HepG2 (cell line): Measurements from ENCODE around the gene SERINC4. TPM values are rescaled to one million over a fixed set of nuclear protein-coding genes. Genes with fewer than 3 reads are reported as not detected.

Experiments used
- HMGA1 ChIP-seq: sonication (generic); formaldehyde crosslinking; conservative IDR thresholded peaks from 2 replicates; pipeline ENCODE4 v1.4.0; 2020; ENCODE audit warnings: missing genetic modification reagents
- IKZF4 ChIP-seq: sonication (generic); formaldehyde crosslinking; IDR thresholded peaks from 2 replicates; pipeline ENCODE4 v1.5.1; 2020; ENCODE audit warnings: borderline replicate concordance, mild to moderate bottlenecking, low read depth, missing genetic modification reagents; ENCODE audit errors: not compliant biosample characterization
- KAT7 ChIP-seq: IDR thresholded peaks from 2 replicates; pipeline ENCODE4 v1.6.1; 2018; ENCODE audit warnings: borderline replicate concordance, missing compliant biosample characterization
- KLF13 ChIP-seq: sonication (generic); formaldehyde crosslinking; IDR thresholded peaks from 2 replicates; pipeline ENCODE4 v1.4.0; 2020; ENCODE audit warnings: mild to moderate bottlenecking, missing genetic modification reagents
- MATR3 ChIP-seq: sonication (generic); formaldehyde crosslinking; IDR thresholded peaks from 2 replicates; pipeline ENCODE4 v1.4.0; 2020; ENCODE audit warnings: missing genetic modification reagents
- MED8 ChIP-seq: sonication (generic); formaldehyde crosslinking; IDR thresholded peaks from 2 replicates; pipeline ENCODE4 v1.8.1; 2023; ENCODE audit warnings: mild to moderate bottlenecking, missing genetic modification reagents; ENCODE audit not compliant: insufficient replicate concordance
- MEIS2 ChIP-seq: sonication (generic); formaldehyde crosslinking; IDR thresholded peaks from 2 replicates; pipeline ENCODE4 v1.9.0; 2021; ENCODE audit warnings: mild to moderate bottlenecking, missing genetic modification reagents
- MIER2 ChIP-seq: IDR thresholded peaks from 2 replicates; pipeline ENCODE4 v1.6.1; 2016; ENCODE audit warnings: missing biosample characterization, missing genetic modification reagents
- PLRG1 ChIP-seq: fragments of 450-650 bp; conservative IDR thresholded peaks from 2 replicates; pipeline ENCODE4 v1.6.1; 2016
- POLR2A ChIP-seq, 2 experiments: IDR thresholded peaks; 2 replicates each; pipeline ENCODE4 v1.6.1; 2011; ENCODE audit warnings: low read depth in 2 of 2, low read length in 2 of 2, mild to moderate bottlenecking in 1 of 2, moderate library complexity in 1 of 2; ENCODE audit not compliant: insufficient read depth in 1 of 2
- SETDB1 ChIP-seq: sonication (generic); formaldehyde crosslinking; IDR thresholded peaks from 2 replicates; pipeline ENCODE4 v1.5.1; 2020; ENCODE audit warnings: missing genetic modification reagents, mild to moderate bottlenecking, borderline replicate concordance
- SRY ChIP-seq: sonication (generic); formaldehyde crosslinking; IDR thresholded peaks from 2 replicates; pipeline ENCODE4 v1.8.0; 2022; ENCODE audit warnings: mild to moderate bottlenecking, missing genetic modification reagents
- TOPORS ChIP-seq: sonication (generic); formaldehyde crosslinking; IDR thresholded peaks from 2 replicates; pipeline ENCODE4 v1.8.0; 2023; ENCODE audit warnings: mild to moderate bottlenecking, missing genetic modification reagents
- ZBTB3 ChIP-seq: sonication (generic); formaldehyde crosslinking; IDR thresholded peaks from 2 replicates; pipeline ENCODE4 v1.4.0; 2020; ENCODE audit warnings: low read depth, mild to moderate bottlenecking, moderate library complexity, missing genetic modification reagents, borderline replicate concordance
- ZFP36 ChIP-seq: fragments of 150-350 bp; IDR thresholded peaks from 2 replicates; pipeline ENCODE4 v1.6.1; 2018; ENCODE audit warnings: borderline replicate concordance, low read length, low read depth; ENCODE audit not compliant: partially characterized antibody
- ZNF644 ChIP-seq: IDR thresholded peaks from 2 replicates; pipeline ENCODE4 v1.6.1; 2016; ENCODE audit warnings: low read depth
- ZNF773 ChIP-seq: sonication (generic); formaldehyde crosslinking; IDR thresholded peaks from 2 replicates; pipeline ENCODE4 v1.4.0; 2020; ENCODE audit warnings: missing genetic modification reagents, borderline replicate concordance
- polyA plus RNA-seq, 8 experiments: library from polyadenylated mRNA; depleted of rRNA in 3 of 8; stranded (reverse) in 7 of 8; unstranded in 1 of 8; fragments of >200 nt; fragmentation: Illumina TruSeq in 4 of 8; extraction: Trizol in 4 of 8; gene quantifications; 2 replicates each; pipeline versions ENCODE4 v1.2.1 to v1.2.3, GENCODE V29; 2011 to 2016; ENCODE audit warnings: low read depth in 4 of 8, missing spikeins in 1 of 8, mixed read lengths in 1 of 8; ENCODE audit not compliant: insufficient read depth in 1 of 8
- total RNA-seq, 5 experiments: library from RNA; depleted of rRNA; stranded (reverse); fragments of >200 nt; fragmentation: Illumina TruSeq; extraction: Trizol; gene quantifications; 2 replicates each; pipeline ENCODE4 v1.2.3, GENCODE V29; 2016; ENCODE audit warnings: low read depth in 1 of 5
- TF ChIP-seq, protein P1 (sequence below): sonication (generic); formaldehyde crosslinking; IDR thresholded peaks from 2 replicates; pipeline ENCODE4 v1.9.0; 2021; ENCODE audit warnings: mild to moderate bottlenecking, missing genetic modification reagents
- TF ChIP-seq, protein P2 (sequence below): sonication (generic); formaldehyde crosslinking; IDR thresholded peaks from 2 replicates; pipeline ENCODE4 v1.4.0; 2020; ENCODE audit warnings: missing genetic modification reagents
- TF ChIP-seq, protein P3 (sequence below): sonication (generic); formaldehyde crosslinking; IDR thresholded peaks from 2 replicates; pipeline ENCODE4 v1.9.0; 2021; ENCODE audit warnings: missing genetic modification reagents, borderline replicate concordance

The SERINC4 gene
- total and polyA plus RNA-seq, 2 of the 13 experiments (the other 11 are each of a cell fraction or from before 2014, with no cell fraction given) = not detected

DNA sequence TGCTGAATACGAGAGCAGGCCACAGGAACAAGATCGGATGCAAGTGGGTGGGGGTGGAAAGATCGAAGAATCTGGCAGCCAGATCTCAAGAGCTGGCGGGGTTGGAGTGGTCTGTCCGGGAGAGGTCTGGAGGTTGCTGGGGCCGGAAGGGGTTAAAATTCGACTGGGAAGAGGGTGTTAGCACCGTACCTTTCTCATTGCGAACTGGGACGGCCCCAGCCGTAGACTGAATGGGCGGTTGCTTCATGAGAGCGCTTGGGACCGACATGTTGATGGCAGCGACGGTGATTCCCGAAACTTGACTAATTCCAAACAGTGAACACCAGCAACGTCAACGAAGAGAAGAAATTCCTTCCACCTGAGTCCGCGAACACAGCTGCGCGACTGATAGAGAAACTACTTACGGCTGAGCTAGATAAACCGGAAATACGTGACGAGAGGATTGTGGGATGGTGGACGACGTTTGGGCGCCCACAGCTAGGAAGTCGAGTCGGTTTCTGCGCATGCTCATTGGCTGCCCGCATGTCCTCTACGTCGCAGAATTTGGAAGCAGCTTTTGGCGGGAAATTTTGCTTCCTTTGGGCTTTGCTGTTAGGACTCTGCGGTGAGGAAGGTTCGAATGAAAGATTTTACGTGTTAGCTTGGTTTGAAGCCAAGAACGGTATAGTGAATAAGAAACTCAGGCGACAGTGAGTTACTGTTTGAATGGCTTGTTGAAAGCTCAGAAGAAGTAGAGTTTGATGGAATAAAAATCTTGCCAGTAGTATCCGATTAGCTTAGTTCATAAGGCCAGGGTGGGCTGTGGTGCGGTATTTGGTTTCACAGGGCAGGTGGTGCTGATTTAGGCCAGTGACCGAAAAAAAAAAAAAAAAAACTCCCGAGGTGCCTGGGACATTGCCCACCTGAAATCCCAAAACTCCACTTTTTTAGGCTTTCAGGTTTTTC, 24.6 kb upstream of the SERINC4 start, which contains the start of gene MFAP1 (continued):
- TF ChIP-seq ZBTB3 (CRISPR knock-in tag) (no peak), KAT7 (CRISPR knock-in tag) (0 out of 2 replicates have a peak, but pooled peaks have one; percentile 48), IKZF4 (no peak), KLF13 (CRISPR knock-in tag) (no peak), MIER2 (CRISPR knock-in tag) (no peak), ZFP36 (no peak), SRY (no peak), ZNF644 (no peak), MED8 (CRISPR knock-in tag) (no peak), POLR2A (IDR thresholded peaks at IDR 0.05; ENCODE audit: insufficient read depth in 1 of 2, low read depth in 2 of 2, low read length in 2 of 2) (peak; percentile 93 to 94), SETDB1 (CRISPR knock-in tag) (no peak), ZNF773 (no peak; the same call in 1 of the 2 replicates), TOPORS (CRISPR knock-in tag) (0 out of 2 replicates have a peak, but pooled peaks have one; percentile 48), MATR3 (CRISPR knock-in tag) (no peak), HMGA1 (CRISPR knock-in tag) (no peak), MEIS2 (CRISPR knock-in tag) (no peak), PLRG1 (no peak)
- TF ChIP-seq, protein P1, sequence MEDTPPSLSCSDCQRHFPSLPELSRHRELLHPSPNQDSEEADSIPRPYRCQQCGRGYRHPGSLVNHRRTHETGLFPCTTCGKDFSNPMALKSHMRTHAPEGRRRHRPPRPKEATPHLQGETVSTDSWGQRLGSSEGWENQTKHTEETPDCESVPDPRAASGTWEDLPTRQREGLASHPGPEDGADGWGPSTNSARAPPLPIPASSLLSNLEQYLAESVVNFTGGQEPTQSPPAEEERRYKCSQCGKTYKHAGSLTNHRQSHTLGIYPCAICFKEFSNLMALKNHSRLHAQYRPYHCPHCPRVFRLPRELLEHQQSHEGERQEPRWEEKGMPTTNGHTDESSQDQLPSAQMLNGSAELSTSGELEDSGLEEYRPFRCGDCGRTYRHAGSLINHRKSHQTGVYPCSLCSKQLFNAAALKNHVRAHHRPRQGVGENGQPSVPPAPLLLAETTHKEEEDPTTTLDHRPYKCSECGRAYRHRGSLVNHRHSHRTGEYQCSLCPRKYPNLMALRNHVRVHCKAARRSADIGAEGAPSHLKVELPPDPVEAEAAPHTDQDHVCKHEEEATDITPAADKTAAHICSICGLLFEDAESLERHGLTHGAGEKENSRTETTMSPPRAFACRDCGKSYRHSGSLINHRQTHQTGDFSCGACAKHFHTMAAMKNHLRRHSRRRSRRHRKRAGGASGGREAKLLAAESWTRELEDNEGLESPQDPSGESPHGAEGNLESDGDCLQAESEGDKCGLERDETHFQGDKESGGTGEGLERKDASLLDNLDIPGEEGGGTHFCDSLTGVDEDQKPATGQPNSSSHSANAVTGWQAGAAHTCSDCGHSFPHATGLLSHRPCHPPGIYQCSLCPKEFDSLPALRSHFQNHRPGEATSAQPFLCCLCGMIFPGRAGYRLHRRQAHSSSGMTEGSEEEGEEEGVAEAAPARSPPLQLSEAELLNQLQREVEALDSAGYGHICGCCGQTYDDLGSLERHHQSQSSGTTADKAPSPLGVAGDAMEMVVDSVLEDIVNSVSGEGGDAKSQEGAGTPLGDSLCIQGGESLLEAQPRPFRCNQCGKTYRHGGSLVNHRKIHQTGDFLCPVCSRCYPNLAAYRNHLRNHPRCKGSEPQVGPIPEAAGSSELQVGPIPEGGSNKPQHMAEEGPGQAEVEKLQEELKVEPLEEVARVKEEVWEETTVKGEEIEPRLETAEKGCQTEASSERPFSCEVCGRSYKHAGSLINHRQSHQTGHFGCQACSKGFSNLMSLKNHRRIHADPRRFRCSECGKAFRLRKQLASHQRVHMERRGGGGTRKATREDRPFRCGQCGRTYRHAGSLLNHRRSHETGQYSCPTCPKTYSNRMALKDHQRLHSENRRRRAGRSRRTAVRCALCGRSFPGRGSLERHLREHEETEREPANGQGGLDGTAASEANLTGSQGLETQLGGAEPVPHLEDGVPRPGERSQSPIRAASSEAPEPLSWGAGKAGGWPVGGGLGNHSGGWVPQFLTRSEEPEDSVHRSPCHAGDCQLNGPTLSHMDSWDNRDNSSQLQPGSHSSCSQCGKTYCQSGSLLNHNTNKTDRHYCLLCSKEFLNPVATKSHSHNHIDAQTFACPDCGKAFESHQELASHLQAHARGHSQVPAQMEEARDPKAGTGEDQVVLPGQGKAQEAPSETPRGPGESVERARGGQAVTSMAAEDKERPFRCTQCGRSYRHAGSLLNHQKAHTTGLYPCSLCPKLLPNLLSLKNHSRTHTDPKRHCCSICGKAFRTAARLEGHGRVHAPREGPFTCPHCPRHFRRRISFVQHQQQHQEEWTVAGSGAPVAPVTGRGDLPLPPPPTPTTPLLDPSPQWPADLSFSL (CRISPR knock-in tag) = no peak
- TF ChIP-seq, protein P2, sequence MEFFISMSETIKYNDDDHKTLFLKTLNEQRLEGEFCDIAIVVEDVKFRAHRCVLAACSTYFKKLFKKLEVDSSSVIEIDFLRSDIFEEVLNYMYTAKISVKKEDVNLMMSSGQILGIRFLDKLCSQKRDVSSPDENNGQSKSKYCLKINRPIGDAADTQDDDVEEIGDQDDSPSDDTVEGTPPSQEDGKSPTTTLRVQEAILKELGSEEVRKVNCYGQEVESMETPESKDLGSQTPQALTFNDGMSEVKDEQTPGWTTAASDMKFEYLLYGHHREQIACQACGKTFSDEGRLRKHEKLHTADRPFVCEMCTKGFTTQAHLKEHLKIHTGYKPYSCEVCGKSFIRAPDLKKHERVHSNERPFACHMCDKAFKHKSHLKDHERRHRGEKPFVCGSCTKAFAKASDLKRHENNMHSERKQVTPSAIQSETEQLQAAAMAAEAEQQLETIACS = no peak
- TF ChIP-seq, protein P3, sequence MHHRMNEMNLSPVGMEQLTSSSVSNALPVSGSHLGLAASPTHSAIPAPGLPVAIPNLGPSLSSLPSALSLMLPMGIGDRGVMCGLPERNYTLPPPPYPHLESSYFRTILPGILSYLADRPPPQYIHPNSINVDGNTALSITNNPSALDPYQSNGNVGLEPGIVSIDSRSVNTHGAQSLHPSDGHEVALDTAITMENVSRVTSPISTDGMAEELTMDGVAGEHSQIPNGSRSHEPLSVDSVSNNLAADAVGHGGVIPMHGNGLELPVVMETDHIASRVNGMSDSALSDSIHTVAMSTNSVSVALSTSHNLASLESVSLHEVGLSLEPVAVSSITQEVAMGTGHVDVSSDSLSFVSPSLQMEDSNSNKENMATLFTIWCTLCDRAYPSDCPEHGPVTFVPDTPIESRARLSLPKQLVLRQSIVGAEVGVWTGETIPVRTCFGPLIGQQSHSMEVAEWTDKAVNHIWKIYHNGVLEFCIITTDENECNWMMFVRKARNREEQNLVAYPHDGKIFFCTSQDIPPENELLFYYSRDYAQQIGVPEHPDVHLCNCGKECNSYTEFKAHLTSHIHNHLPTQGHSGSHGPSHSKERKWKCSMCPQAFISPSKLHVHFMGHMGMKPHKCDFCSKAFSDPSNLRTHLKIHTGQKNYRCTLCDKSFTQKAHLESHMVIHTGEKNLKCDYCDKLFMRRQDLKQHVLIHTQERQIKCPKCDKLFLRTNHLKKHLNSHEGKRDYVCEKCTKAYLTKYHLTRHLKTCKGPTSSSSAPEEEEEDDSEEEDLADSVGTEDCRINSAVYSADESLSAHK (CRISPR knock-in tag) = no peak
